Measurements from ENCODE around the gene CEP112.

The CEP112 gene

GRCh38 chr17:65916425-65916824, 275.5 kb downstream of the CEP112 start:
- DNase-seq (ENCODE audit: insufficient read length, low spot score) (no peak), FAIRE-seq (no peak)
- TF ChIP-seq, protein P1, sequence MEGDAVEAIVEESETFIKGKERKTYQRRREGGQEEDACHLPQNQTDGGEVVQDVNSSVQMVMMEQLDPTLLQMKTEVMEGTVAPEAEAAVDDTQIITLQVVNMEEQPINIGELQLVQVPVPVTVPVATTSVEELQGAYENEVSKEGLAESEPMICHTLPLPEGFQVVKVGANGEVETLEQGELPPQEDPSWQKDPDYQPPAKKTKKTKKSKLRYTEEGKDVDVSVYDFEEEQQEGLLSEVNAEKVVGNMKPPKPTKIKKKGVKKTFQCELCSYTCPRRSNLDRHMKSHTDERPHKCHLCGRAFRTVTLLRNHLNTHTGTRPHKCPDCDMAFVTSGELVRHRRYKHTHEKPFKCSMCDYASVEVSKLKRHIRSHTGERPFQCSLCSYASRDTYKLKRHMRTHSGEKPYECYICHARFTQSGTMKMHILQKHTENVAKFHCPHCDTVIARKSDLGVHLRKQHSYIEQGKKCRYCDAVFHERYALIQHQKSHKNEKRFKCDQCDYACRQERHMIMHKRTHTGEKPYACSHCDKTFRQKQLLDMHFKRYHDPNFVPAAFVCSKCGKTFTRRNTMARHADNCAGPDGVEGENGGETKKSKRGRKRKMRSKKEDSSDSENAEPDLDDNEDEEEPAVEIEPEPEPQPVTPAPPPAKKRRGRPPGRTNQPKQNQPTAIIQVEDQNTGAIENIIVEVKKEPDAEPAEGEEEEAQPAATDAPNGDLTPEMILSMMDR (IDR thresholded peaks at IDR 0.05; ENCODE audit: insufficient read depth, missing control alignments), result no peak

DNA sequence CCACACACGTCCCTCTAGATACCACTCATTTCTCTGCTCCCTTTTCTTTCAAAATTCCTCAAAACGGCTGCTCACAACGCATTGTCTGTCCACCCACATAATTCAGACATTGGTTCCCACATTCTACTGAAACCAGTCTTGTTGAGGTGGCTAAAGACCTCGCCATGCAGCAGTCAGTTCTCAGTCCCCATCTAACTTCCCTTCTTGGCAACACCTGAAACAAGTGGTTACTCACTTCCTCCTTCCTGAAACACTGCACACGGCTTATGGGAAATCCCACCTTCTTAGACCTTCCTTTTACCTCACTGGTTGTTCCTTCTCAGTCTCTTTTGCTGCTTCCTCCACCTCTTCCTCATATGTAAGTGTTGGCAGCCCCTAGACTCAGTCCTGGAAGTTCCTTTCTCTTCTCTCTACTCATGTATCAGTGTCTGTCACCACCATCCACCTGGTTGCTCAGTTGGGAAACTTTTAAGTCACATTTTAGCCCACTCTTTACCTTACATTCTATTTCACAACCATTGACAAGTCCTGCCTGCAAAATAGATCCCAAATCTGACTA, 277.1 kb downstream of the CEP112 start:
- TF ChIP-seq, protein P1 (IDR thresholded peaks at IDR 0.05; ENCODE audit: insufficient read depth, missing control alignments), result no peak
- DNase-seq (ENCODE audit: insufficient read length, low spot score) (no peak), FAIRE-seq (no peak)

DNA sequence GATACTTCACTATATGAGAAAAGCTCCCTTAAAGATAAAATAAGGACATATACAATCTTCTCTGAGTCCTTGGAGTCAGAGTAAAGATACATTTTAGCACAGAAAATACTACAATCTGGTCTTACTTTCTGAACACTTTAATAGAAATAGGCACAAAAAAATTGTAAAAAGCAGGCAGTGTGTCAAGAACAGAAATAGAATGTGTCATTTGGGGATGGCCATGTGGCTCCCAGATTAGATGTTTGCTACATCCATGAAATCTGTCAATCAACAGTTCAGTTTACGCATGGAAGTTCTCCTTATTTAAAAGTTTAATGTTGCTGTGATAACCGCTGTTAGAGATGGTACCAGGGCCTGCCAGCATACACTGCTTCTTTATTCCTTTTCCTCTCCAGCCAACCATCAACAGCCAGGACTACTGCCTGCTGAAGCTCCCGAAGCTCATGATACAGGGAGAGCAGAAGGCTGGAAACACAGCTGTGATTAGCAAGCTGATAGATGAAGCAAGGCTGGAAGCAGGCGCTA, 278.5 kb downstream of the CEP112 start:
- DNase-seq (ENCODE audit: insufficient read length, low spot score), result no peak
- TF ChIP-seq, protein P1 (IDR thresholded peaks at IDR 0.05; ENCODE audit: insufficient read depth, missing control alignments), result no peak
- FAIRE-seq, result no peak

GRCh38 chr17:65910836-65911235, 281.1 kb downstream of the CEP112 start:
- DNase-seq (ENCODE audit: insufficient read length, low spot score) (no peak), FAIRE-seq (no peak)
- TF ChIP-seq, protein P1 (IDR thresholded peaks at IDR 0.05; ENCODE audit: insufficient read depth, missing control alignments), result no peak

- TF ChIP-seq, protein P1 (IDR thresholded peaks at IDR 0.05; ENCODE audit: insufficient read depth, missing control alignments), result no peak
- DNase-seq (ENCODE audit: insufficient read length, low spot score) (no peak), FAIRE-seq (no peak)
Observed at GRCh38 chr17:65902831-65903522, 289.0 kb downstream of the CEP112 start.

- FAIRE-seq (no peak), DNase-seq (ENCODE audit: insufficient read length, low spot score) (no peak)
- TF ChIP-seq, protein P1 (IDR thresholded peaks at IDR 0.05; ENCODE audit: insufficient read depth, missing control alignments), result no peak
Observed at GRCh38 chr17:65902155-65902554, 289.8 kb downstream of the CEP112 start.

DNA sequence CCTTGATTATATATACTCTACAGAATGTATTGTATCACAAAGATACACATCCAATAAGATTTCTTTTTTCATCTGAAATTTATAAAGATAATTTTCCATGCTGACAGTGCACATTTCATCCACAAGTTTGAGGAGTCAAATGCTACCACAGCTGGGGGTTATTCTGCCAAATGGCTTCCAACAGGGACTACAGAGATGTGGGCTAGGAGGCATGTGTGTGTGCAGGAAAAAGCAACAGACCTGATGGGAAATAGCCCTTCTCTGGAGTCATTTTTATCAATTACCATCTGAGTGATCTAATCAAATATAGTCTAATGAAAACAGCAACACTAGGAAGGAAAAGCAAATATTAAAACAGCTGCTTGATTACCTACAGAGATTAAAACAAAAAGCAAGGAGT, 290.5 kb downstream of the CEP112 start:
- DNase-seq (ENCODE audit: insufficient read length, low spot score), result no peak
- FAIRE-seq, result no peak
- TF ChIP-seq, protein P1 (IDR thresholded peaks at IDR 0.05; ENCODE audit: insufficient read depth, missing control alignments), result no peak
